Glomerular endothelial cell (primary cell): ENCODE measurements around the gene GNAL. TPM values are rescaled to one million over a fixed set of nuclear protein-coding genes. Genes with fewer than 3 reads are reported as not detected.
"Not testable (repeated sequence)": the region's sequence is repeated elsewhere in the genome, so short reads cannot be mapped to it uniquely, and the experiment has no call there.

ENCODE experiments used
- DNase-seq: peaks from one replicate; pipeline ENCODE4 v3.0.0-alpha.2; 2011; ENCODE audit warnings: low read depth, low spot score; ENCODE audit errors: extremely low read depth
- total RNA-seq: library from RNA; depleted of rRNA; stranded (reverse); fragments of >200 nt; gene quantifications from 2 replicates; pipeline ENCODE4 v1.2.3, GENCODE V29; 2015

Gene GNAL
- total RNA-seq, 1 donor from 2014 or later = 0.41 TPM

- DNase-seq = no peak
Measured at GRCh38 chr18:11897781-11898180, 208.7 kb downstream of the GNAL start.

GRCh38 chr18:11899063-11899462, 210.0 kb downstream of the GNAL start:
- DNase-seq = no peak

GRCh38 chr18:11901826-11902438, 212.9 kb downstream of the GNAL start:
- DNase-seq = no peak

- no peak for DNase-seq
Measured at GRCh38 chr18:11902522-11903292, 213.6 kb downstream of the GNAL start.

GRCh38 chr18:11905613-11906012, 216.5 kb downstream of the GNAL start:
- no peak for DNase-seq

- no peak for DNase-seq
Measured at GRCh38 chr18:11906176-11906575, 217.1 kb downstream of the GNAL start.

- DNase-seq = no peak
Measured at GRCh38 chr18:11906926-11907874, 218.1 kb downstream of the GNAL start.

GRCh38 chr18:11908182-11909060, 219.4 kb downstream of the GNAL start, which contains the start of gene MPPE1:
MPPE1 (minus strand) TSS chr18:11908317; CDS start chr18:11897264, 11,053 bp downstream.
- DNase-seq = peak; percentile 10

- DNase-seq = peak; percentile 9
Measured at GRCh38 chr18:11909061-11909455, 220.0 kb downstream of the GNAL start.

- peak; percentile 9 for DNase-seq
Measured at GRCh38 chr18:11909591-11910026, 220.5 kb downstream of the GNAL start.

- DNase-seq = not testable (repeated sequence)
Measured at GRCh38 chr18:11916880-11917279, 227.8 kb downstream of the GNAL start.

- not testable (repeated sequence) for DNase-seq
Measured at GRCh38 chr18:11919522-11919921, 230.5 kb downstream of the GNAL start.

- DNase-seq = no peak
Measured at GRCh38 chr18:11923450-11923849, 234.4 kb downstream of the GNAL start.

GRCh38 chr18:11925800-11926481, 236.9 kb downstream of the GNAL start:
- no peak for DNase-seq

GRCh38 chr18:11927497-11927896, 238.4 kb downstream of the GNAL start:
- DNase-seq = no peak

GRCh38 chr18:11932393-11932792, 243.3 kb downstream of the GNAL start:
- no peak for DNase-seq
